Nephron progenitor cell (in vitro differentiated cells): ENCODE results near the gene PSRC1.

ENCODE experiments used
- DNase-seq: peaks from one replicate; pipeline ENCODE4 v3.0.0; 2021
- H3K27ac Mint-ChIP-seq: 2 replicates; pipeline ENCODE4 v1.8.0; 2021; ENCODE audit warnings: mild to moderate bottlenecking, moderate library complexity, mixed read lengths
- H3K27me3 Mint-ChIP-seq: 2 replicates; pipeline ENCODE4 v1.8.0; 2021; ENCODE audit warnings: mild to moderate bottlenecking, low read depth, mixed read lengths; ENCODE audit not compliant: poor library complexity
- H3K36me3 Mint-ChIP-seq: 2 replicates; pipeline ENCODE4 v1.8.0; 2021; ENCODE audit warnings: low read depth, mixed read lengths
- H3K4me1 Mint-ChIP-seq: 2 replicates; pipeline ENCODE4 v1.8.0; 2021; ENCODE audit warnings: mixed read lengths
- H3K4me3 Mint-ChIP-seq: 2 replicates; pipeline ENCODE4 v1.8.0; 2021; ENCODE audit warnings: mild to moderate bottlenecking, moderate library complexity, mixed read lengths
- H3K9me3 Mint-ChIP-seq: 2 replicates; pipeline ENCODE4 v1.8.0; 2021; ENCODE audit warnings: mild to moderate bottlenecking, moderate library complexity, mixed read lengths
- CTCF ChIP-seq: fragments of 200-600 bp; sonication (generic); IDR thresholded peaks from 2 replicates; pipeline ENCODE4 v1.5.0; 2021; ENCODE audit warnings: antibody characterized with exemption

The PSRC1 gene

GRCh38 chr1:109315288-109315687 is 32.3 kb upstream of the PSRC1 start:
- Mint-ChIP-seq H3K36me3 (peaks cover 58% of the 10 kb centered on the region), H3K9me3 (no peaks in the 10 kb centered on the region), H3K4me1 (peaks cover 10% of the 10 kb centered on the region), H3K27me3 (no peaks in the 10 kb centered on the region), H3K4me3 (no peak overlapping the region), H3K27ac (no peak overlapping the region)
- DNase-seq = no peak
- no peak for TF ChIP-seq CTCF

GRCh38 chr1:109314795-109315194 is 31.9 kb upstream of the PSRC1 start:
- Mint-ChIP-seq H3K4me3 (no peak overlapping the region), H3K4me1 (peaks cover 10% of the 10 kb centered on the region), H3K27me3 (no peaks in the 10 kb centered on the region), H3K27ac (no peak overlapping the region), H3K36me3 (peaks cover 54% of the 10 kb centered on the region), H3K9me3 (no peaks in the 10 kb centered on the region)
- no peak for TF ChIP-seq CTCF
- DNase-seq = no peak

GRCh38 chr1:109312978-109313775 is 30.2 kb upstream of the PSRC1 start:
- H3K9me3 Mint-ChIP-seq = no peaks in the 10 kb centered on the region
- H3K27ac Mint-ChIP-seq = no peak overlapping the region
- H3K4me3 Mint-ChIP-seq = no peak overlapping the region
- peaks cover 46% of the 10 kb centered on the region for H3K36me3 Mint-ChIP-seq
- H3K27me3 Mint-ChIP-seq = no peaks in the 10 kb centered on the region
- peaks cover 7% of the 10 kb centered on the region for H3K4me1 Mint-ChIP-seq
- DNase-seq = no peak
- no peak for TF ChIP-seq CTCF

- Mint-ChIP-seq H3K27ac (no peak overlapping the region), H3K4me3 (no peak overlapping the region), H3K9me3 (no peaks in the 10 kb centered on the region), H3K4me1 (peaks cover 12% of the 10 kb centered on the region), H3K27me3 (peaks cover 2% of the 10 kb centered on the region), H3K36me3 (peaks cover 41% of the 10 kb centered on the region)
- no peak for TF ChIP-seq CTCF
- DNase-seq = no peak
These were observed 29.3 kb upstream of the PSRC1 start for GRCh38 chr1:109312246-109312645.

GRCh38 chr1:109309347-109309746 is 26.4 kb upstream of the PSRC1 start:
- TF ChIP-seq CTCF = no peak
- H3K27ac Mint-ChIP-seq = no peak overlapping the region
- peaks cover 31% of the 10 kb centered on the region for H3K4me1 Mint-ChIP-seq

More at GRCh38 chr1:109309347-109309746, 26.4 kb upstream of the PSRC1 start:
- Mint-ChIP-seq H3K36me3 (peaks cover 19% of the 10 kb centered on the region), H3K4me3 (no peak overlapping the region), H3K9me3 (no peaks in the 10 kb centered on the region), H3K27me3 (peaks cover 3% of the 10 kb centered on the region)
- no peak for DNase-seq
